ENCODE measurements around the gene ELP5.
A peak's percentile ranks its signal among the peaks of the same experiment; 100 is the strongest.

Gene ELP5, protein sequence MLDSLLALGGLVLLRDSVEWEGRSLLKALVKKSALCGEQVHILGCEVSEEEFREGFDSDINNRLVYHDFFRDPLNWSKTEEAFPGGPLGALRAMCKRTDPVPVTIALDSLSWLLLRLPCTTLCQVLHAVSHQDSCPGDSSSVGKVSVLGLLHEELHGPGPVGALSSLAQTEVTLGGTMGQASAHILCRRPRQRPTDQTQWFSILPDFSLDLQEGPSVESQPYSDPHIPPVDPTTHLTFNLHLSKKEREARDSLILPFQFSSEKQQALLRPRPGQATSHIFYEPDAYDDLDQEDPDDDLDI

DNA sequence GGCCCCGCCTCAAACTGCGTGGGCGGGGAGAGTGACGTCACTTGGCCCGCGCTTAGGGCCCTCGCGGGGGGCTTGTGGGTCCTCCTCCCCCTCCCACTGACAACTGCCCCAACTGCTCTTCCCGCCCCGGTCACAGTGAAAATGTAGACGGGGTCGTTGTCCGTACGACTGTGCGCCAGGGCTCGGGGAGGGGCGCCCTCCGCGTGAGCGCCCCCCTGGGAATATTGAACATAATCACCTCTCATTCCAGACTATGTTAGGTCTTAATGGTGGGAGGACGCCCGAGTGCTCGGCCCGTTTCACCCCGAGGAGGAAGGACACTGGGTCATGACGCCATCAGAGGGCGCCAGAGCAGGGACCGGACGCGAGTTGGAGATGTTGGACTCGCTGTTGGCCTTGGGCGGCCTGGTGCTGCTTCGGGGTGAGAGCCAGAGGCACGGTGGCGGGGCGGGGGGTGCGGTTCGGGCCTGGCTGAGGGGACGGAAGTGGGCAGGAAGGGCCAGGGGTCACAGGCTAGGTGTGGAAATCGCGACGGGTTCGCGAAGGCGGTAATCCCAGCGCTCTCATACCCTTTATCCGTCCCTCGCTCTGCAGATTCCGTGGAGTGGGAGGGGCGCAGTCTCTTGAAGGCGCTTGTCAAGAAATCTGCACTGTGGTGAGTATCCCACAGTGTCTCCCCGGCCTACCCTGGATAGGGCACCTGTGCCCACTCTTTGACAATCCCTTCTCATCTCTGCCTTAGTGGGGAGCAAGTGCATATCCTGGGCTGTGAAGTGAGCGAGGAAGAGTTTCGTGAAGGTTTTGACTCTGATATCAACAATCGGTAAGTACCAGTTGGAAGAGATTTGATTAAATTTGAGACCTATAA, at the start of gene ELP5:
TSS of gene ELP5 (plus strand) at position 40 of the 868 bp plus-strand sequence. CDS start at position 376, 336 bp downstream.
- DNase-seq, result peak; percentile 95

DNA sequence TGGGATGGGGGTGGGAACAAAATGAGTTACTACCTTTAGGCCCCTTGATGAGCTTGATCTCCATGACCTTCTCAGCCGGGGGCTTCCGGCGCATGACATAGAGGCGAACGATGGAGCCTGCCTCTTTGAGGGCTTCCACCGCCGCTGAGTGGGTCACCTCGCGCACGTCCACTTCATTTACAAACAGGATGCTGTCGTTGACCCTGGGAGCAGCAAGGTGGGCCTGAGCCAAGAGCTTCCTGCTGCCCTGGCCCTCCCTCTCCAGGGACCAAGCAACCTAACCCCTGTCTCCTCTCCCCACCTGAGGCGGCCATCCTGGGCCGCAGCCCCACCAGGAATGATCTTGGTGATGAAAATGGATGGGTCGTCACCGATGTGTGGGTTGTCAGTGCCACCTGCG, 48.6 kb upstream of the ELP5 start:
- DNase-seq, result no peak

DNA sequence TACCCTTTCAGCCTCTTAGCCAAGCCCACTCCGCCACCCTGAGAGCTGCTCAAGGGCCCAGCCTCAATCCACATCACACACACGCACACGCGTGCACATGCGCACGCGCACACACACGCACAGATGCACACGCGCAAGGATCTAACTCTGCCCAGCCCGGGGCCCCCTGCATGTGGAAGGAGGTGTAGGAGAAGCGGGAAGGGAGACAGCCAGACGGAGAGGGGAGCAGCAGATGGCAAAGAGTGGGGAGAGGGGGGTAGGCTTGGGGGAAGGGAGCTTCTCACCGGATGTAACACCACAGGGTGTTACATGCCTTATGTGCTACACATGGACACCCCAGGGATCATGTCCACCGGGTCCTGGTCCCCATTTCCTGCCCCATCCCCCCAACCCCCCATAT, 47.7 kb upstream of the ELP5 start:
- DNase-seq, result peak; percentile 43

DNA sequence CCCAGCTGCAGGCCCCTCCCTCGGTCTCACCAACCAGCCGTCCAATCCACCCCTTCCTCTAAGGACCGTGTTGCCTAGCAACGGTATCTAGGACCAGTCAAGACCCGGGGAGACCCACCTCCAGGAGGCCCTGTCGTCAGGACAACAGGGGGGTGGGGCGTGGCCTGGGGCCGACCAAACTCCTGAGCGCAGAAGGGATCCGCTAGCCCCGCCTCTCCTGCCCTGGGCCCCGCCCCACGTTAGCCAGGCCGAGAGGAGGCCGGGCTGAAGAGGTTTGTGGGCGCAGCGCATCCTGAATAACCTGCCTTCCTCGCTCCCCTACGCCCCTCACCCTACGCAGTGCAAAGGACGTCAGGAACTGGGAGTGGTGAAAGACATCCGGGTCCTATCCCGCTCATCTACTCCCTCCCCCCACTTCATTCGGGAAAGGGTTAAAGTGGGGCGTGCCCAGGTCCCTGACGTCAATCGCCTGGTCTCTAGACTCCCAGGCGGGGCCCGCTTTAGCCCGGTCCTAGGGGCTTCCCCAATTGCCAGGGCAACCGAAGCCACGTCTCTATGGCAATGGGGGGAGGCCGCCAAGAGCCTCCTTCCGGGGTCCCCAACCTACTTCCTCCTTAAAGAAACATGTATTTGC, 47.1 kb upstream of the ELP5 start:
- DNase-seq, result peak; percentile 89

DNA sequence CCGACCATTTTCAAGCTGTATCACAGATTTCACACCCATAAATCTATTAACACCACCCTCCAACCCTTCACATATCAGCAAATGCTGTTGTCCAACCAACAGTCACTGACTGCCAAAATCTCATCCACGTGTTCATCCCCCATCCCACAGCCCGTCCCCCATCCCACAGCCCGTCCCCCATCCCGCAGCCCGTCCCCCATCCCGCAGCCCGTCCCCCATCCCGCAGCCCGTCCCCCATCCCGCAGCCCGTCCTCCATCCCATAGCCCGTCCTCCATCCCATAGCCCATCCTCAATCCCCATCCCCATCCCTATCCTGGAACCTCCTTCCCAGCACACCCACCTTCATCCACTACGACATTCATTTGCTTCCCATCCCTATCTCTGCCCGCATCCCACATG, 46.5 kb upstream of the ELP5 start:
- no peak for DNase-seq

DNA sequence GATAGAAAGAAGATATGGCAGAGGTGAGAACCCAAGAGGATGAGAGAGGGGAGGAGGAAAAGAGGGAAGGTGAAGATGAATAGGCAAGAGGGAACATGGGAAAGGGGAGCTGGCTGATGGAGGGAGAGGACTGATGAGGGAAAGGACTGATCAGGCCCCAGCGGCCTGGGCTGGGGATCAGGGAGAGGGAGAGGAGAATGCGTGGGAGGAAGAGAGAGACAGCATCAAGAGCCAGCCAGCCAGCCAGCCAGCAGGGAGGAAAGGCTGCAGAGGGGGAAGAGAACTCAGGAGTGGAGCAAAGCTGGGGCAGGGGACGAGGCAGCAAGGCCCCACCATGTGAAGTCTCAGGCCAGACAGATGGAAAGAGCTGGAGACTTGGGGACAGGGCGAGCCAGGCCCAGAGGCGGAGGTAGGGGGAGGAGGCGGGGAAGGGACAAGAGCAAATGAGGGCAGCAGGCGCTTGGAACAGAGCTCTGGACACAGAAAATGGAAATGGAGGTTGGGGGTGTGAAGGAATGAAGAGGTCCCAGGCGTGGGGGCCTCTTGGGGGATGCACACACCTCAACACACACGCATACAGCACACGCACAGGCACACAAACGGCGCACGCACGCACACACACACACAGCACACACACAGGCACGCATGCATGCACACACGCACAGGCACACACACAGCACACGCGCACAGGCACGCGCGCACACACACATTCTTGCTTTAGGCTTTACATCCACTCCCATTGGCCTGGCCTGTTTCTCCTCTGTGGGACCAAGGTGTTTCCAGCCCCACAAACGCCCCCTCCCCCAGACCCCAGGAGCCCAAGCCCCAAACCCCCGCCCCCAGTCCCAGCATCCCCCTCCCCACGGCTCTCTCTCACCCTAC, 44.7 kb upstream of the ELP5 start:
- no peak for DNase-seq

DNA sequence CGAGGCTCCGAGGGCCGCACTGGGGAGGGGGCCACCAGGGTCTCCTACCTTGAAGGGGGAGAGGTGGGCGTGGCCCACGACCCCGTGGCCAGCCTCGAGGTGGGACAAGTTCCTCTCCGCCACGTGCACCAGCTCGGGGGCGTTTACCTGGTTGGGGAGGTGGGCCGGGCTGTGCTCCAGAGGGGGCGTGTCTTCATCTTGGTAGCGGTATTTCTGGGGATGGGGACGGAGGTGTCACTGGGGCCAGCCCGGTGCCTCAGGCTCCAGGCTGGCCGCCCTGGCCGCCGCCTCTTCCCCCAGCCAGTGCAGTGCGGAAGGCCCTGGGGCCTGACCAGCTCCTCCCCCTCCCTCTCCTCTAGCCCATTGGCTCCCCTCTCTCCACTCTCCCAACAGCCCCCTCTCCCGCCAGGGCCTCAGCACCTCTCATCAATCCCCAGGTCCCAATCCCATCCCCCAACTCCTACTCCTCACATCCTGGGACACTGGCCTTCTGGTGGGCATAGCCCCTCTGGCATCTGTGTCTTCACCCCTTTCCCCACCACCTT, 43.9 kb upstream of the ELP5 start:
- no peak for DNase-seq

DNA sequence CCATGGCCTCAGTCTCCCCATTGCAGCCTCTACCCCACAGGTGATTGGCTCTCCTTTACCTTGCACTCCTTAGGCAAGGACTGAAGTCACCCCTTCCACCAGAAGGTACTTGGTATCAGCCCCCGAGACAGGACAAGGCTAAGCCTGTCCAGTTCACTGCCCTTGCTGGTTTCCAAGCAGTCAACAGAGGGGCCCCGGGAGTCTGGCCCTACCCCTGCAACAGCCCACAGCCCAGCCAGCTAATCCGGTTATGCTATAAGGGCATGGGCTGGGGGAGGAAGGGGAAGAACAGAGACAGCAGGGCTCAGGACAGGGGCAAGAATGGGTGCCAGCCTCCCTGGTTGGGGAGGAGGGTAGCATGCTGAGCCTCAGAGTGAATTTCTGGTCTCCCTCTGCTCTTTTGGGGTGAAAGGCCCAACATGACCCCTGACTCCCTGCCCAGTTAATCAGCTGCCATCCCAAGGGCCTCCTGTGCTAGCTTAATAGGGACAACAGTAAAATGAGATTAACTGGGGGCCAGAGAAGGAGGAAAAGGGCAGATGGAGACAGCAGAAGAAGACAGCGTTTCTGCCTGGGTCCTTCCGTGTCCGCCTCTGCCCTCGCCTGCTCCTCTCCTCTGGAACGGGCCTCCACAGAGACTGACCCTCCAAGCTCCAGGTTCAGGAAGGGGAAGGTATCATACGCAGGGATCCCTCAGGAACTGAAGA, 43.1 kb upstream of the ELP5 start:
- no peak for DNase-seq

DNA sequence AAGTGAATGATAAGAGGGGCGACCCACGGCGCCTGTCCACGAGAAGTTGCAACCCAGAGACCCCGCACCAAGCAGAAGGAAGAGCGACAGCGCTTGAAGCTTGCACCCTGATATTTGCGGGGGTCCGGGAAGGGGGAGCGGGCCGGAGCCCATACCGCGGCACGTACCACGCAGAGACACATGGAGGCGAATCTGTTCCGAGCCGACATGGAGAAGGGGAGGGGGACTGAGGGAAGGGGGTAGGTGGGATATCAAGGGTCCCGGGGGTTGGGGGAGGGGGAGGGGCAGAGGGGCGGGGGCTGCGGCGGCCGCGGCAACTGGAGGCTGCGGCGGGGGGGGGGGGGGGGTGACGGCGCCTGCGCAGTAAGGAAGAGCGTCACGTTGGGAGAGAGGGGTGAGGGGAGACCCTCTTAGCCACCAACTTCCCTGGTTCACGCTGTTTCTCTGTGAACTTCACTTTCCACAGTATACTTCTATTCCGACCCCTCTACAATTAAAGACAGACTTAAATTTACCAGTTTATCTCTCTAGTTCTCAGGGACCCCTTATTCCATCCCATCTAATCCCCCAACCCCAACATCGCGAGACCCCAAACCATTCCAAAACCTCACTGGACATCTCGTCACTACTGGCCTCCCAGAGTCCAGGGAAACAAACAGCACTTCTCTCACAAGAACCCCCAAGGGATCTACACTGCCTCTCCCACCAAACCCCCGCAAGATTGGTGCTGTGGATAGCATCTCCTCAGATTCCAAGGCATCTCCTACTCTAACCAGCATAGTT, 40.3 kb upstream of the ELP5 start:
- DNase-seq, result no peak

DNA sequence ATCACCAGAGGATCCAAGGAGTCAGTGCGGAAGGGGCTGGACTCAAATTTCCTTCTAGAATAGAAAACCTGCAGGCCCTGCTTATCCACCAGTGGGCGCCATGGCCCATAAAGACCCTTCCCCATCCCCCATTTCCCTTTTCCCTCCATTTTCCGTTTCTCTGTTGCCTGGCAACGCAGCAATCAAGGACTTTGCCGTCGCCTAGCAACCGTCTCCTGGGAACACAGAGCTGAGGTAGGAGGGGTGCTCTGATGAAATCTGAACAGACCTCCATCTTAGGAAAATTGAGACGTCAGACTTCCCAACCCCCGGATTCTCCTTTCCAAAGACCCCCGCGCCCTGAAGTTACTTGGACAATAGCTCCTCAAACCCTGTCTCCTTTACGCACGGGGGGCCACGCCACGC, 38.1 kb upstream of the ELP5 start:
- peak; percentile 83 for DNase-seq

DNA sequence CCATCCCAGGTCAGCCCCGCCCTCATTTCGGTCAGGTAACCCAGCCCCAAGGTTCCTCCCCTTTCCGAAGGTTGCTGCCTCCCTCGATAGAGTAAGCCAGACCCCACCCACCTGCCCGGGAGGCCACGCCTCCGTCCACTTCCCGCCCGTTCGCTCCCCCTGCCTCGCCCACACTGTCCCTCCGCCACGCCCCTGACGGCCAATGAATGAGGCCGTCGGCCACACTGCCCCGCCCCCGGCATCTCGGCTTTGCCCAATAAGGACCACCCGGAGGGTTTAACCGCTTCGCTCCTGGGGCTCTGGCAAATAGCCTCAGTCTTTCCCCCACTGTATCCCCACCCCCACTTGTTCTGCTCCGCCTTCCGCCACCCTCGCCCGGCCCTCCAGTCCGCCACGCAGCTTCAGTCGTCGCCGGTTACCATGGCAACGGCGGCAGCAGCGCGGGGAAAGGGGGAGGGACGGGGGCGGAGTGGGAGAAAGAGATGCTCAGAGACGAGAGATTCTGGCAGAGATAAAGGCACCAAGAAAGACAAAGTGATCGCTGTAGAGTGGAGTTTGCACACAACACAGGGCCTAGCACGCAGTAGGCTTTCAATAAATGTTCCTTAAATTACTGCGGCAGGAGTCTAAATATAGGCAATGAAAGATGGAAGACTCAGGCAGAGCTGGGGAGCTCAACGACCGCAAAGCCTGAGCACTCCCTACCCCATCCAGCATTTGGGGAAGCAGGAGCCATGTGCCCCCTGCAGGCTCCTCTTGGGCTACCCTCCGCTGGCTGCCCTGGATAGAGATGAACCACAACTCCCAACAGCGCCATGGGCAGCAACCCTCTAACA, 37.5 kb upstream of the ELP5 start:
- peak; percentile 98 for DNase-seq

DNA sequence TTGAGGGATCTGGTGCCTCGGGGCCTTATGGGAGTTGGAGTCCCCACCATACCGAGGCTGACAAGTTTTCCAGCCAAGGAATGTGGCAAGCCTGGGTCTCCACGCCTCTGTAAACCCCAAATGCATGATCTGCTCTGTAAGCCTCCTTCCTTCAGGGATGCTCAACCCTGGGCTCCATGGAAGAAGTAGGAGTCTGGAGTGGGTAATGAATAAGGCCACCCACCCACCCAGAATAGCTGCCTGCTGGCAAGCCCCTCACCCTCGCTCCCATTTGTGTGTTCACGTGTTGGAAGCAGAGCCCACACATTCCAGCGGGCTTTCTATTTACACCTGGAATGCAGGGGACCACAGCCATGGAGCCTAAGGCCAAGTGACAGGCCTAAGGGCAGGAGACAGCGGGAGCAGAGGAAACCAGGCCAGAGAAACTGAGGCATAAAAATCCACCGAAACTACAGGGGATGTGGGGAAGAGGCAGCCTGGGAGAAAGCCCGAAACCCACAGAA, 36.8 kb upstream of the ELP5 start:
- no peak for DNase-seq

DNA sequence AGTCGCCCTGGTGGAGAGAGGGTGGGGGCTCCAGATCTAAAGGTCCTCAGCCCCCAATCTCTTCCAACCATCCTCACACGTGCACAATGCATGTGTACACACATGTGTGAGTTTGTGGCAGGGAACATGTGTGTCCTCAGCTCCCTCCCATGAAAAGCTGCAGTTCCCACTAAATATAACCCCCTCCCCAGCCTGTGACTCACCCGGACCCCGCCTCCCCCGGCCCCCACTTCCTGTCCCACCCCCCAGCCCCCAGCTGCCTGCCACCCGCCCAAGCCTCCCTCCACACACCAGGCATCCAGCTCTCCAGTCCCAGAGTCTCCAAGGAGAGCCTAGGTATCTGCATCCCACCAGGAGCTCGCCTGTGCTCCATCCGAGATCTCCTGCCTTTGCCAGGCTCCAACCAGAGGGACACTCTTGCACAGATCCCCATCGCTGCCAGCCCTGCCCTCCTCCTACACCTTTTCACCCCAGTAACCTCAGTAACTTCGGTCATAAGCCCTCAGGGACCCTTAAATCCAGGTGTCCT, 36.3 kb upstream of the ELP5 start:
- DNase-seq, result peak; percentile 50

DNA sequence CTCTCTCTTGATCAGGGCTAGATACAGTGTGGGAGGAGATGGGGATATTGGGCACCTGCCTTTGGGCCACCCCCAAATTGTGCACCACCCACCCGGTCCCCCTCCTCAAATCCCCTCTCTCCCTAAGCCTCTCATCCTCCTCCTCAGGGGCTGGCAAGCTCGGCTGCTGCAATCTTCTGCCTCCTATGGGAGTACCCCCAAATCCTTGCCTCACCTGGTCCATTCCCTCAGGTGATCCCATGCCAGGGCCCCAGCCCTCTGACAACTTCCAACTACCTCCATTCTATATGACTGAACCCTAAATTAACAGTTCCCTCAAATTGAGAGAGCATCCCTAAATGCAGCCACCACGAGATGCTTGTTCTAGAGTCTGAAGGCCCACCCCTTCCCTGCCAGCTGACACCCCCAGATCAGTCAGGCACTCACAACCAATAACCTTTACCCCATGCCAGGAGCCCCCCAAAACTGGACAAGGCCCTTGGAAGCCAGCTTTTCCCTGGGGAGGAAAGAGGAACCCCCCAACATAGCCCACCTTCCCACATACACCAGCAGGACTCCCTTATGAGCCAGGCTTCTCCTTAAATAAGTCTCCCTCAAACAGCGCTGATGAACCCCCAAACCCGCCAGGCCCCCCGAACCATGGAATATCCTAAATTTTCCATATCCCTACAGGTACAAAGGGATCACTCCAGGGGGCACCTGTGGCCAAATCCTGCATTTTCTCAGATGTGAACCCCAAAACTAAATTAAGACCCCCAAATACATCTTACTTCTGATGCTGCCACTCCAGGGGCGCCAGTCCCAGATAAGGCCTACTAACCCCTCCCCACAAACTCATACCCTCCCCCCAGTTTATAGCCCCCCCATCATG, 35.5 kb upstream of the ELP5 start:
- DNase-seq, result no peak

DNA sequence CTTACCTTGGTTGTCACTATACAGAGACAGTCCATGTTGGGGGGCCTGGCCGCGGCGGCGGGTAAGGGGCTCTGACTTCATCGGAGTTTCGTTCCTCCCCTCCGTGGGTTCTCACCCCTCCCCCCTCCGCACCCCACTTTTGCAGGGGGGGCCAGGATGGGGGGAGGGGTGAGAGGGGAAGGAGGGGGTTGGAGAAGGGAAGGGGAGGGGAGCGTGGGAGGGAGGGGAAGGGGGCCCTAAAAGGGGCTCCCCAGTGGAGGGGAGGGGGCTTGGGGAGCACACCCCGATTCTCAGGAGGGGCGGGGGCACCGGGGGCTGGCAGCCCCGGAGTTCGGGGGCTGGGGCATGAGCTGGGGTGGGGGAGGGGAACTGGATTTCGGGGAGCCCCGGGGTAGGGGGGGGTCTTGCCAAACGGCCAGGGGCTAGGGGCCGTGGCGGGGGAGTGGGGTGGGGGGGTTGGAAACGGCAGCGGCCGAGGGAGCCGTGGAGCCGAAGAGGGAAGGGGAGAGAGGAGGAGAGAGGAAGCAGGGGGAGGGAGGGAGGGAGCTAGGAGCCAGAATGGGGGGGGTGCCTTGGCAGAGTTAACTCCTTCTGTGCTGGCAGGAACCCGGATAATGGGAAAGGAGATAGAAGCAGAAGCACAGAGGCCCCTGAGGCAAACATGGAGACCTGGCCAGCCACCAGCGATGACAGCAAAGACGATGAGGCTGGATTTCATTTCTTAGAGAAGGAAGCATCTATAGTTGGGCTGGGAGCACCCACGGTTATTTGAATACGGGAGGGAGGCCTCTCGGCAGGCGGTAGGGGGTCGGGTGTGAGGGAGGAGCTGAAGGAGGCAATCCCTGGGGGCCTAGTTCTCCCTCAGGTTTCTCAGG, 34.7 kb upstream of the ELP5 start:
- DNase-seq, result peak; percentile 82

DNA sequence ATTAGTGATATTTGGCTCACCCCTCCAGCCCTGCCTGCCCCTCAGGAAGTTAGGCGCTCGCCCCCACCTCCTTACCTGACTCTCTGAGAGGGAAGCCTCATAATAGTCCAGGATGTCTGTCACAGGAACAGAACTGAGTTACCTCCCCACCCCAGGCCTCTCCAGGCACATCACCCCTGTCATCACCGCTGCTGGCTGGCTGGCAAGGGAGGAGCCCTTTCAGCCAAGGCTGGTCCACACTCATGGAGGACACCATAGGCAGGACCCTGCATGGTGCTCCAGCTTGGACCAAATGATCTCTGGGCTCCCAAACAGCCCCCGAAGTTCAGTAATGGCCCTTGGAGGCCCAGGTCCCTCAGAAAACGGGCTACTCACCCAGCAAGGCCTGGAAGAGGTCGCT, 33.8 kb upstream of the ELP5 start:
- no peak for DNase-seq

DNA sequence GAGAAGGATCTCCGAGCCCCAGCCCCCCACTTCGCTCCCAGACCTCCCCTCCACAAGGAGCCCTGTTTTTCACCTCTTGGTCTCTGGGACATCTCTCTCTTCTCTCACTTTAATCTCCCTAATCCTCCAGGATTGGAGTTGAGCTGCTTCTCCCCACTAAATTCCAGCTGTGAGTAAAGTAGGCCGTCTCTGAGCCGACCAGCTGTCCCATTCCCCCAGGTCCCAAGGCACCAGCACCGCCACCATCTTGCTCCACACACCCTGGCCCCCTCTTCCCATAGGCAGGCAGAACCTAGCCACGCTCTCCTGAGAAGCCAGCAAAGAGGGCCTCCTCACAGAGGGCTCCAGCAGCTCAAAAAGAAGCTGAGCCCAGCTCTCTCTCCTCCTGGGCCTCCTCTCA, 33.3 kb upstream of the ELP5 start:
- no peak for DNase-seq

Data from fibroblast of skin of right quadriceps (primary cell).